Neural cell (in vitro differentiated cells): ENCODE measurements around the gene LST1. TPM values are rescaled to one million over a fixed set of nuclear protein-coding genes. Genes with fewer than 3 reads are reported as not detected.
"Not testable (repeated sequence)": the region's sequence is repeated elsewhere in the genome, so short reads cannot be mapped to it uniquely, and the experiment has no call there.

Experiments used
- H2AFZ ChIP-seq: fragments of 200-600, 300-800 bp; sonication (generic), shearing (Covaris generic); 2 replicates; pipeline ENCODE4 v1.6.0; 2014; ENCODE audit warnings: low read depth, mild to moderate bottlenecking, antibody characterized with exemption, low read length, moderate library complexity
- H3F3A ChIP-seq: fragments of 200-600 bp; shearing (Covaris generic); 2 replicates; pipeline ENCODE4 v1.6.1; 2016; ENCODE audit warnings: mild to moderate bottlenecking, moderate library complexity, mixed read lengths, antibody characterized with exemption, low read length; ENCODE audit not compliant: insufficient read depth, poor library complexity, severe bottlenecking
- H3K27ac ChIP-seq: fragments of 200-600, 300-800 bp; sonication (generic), shearing (Covaris generic); 2 replicates; pipeline ENCODE4 v1.5.1; 2014; ENCODE audit warnings: mild to moderate bottlenecking, low read length, moderate library complexity
- H3K27me3 ChIP-seq: fragments of 300-800, 200-600 bp; sonication (generic), shearing (Covaris generic); 2 replicates; pipeline ENCODE4 v1.6.0; 2014; ENCODE audit warnings: mild to moderate bottlenecking, low read depth, low read length, moderate library complexity; ENCODE audit not compliant: insufficient read depth
- H3K36me3 ChIP-seq: fragments of 300-800, 200-600 bp; sonication (generic), shearing (Covaris generic); 2 replicates; pipeline ENCODE4 v1.5.1; 2014; ENCODE audit warnings: mild to moderate bottlenecking, antibody characterized with exemption, low read length, moderate library complexity; ENCODE audit not compliant: insufficient read depth
- H3K4me2 ChIP-seq: fragments of 300-800, 200-600 bp; sonication (generic), shearing (Covaris generic); 2 replicates; pipeline ENCODE4 v1.6.0; 2014; ENCODE audit warnings: mild to moderate bottlenecking, low read length
- H3K4me3 ChIP-seq: fragments of 300-800, 200-600 bp; sonication (generic), shearing (Covaris generic); 2 replicates; pipeline ENCODE4 v1.5.1; 2014; ENCODE audit warnings: mild to moderate bottlenecking, low read length, moderate library complexity
- H3K79me2 ChIP-seq: fragments of 200-600 bp; shearing (Covaris generic); replicated peaks from 2 replicates; pipeline ENCODE4 v1.6.0; 2014; ENCODE audit warnings: mild to moderate bottlenecking, low read length, moderate library complexity; ENCODE audit not compliant: insufficient read depth
- H3K9ac ChIP-seq: fragments of 300-800, 200-600 bp; sonication (generic), shearing (Covaris generic); 2 replicates; pipeline ENCODE4 v1.6.1; 2016; ENCODE audit warnings: mild to moderate bottlenecking, low read length, mixed read lengths
- H3K9me2 ChIP-seq: fragments of 200-600 bp; shearing (Covaris generic); 2 replicates; pipeline ENCODE4 v1.6.1; 2016; ENCODE audit warnings: mild to moderate bottlenecking, low read length, mixed read lengths; ENCODE audit not compliant: insufficient read depth
- H3K9me3 ChIP-seq: fragments of 200-600, 300-800 bp; sonication (generic), shearing (Covaris generic); 2 replicates; pipeline ENCODE4 v1.6.1; 2016; ENCODE audit warnings: mild to moderate bottlenecking, mixed run types, low read length, moderate library complexity, mixed read lengths
- H4K20me1 ChIP-seq: fragments of 200-600 bp; shearing (Covaris generic); 2 replicates; pipeline ENCODE4 v1.6.1; 2016; ENCODE audit warnings: mild to moderate bottlenecking, mixed run types; ENCODE audit not compliant: insufficient read depth
- CTCF ChIP-seq: fragments of 450-650 bp; IDR thresholded peaks from 2 replicates; pipeline ENCODE4 v1.5.1; 2014; ENCODE audit warnings: antibody characterized with exemption, mild to moderate bottlenecking, moderate library complexity; ENCODE audit not compliant: poor library complexity, severe bottlenecking
- EP300 ChIP-seq: fragments of 450-650 bp; conservative IDR thresholded peaks from 2 replicates; pipeline ENCODE4 v1.6.1; 2014; ENCODE audit warnings: antibody characterized with exemption, mild to moderate bottlenecking, moderate library complexity; ENCODE audit not compliant: poor library complexity, severe bottlenecking
- EZH2 ChIP-seq: fragments of 200-600, 300-800 bp; shearing (Covaris generic), sonication (generic); IDR thresholded peaks from 2 replicates; pipeline ENCODE4 v1.6.1; 2014; ENCODE audit warnings: antibody characterized with exemption, low read length, borderline replicate concordance, mild to moderate bottlenecking; ENCODE audit not compliant: insufficient read depth, poor library complexity, severe bottlenecking
- MXI1 ChIP-seq: fragments of 450-650 bp; conservative IDR thresholded peaks from 2 replicates; pipeline ENCODE4 v1.6.1; 2014; ENCODE audit warnings: antibody characterized with exemption, mild to moderate bottlenecking; ENCODE audit not compliant: poor library complexity, severe bottlenecking
- POLR2AphosphoS5 ChIP-seq: IDR thresholded peaks from 2 replicates; pipeline ENCODE4 v1.6.1; 2012
- RAD21 ChIP-seq: fragments of 450-650 bp; conservative IDR thresholded peaks from 2 replicates; pipeline ENCODE4 v1.6.1; 2014; ENCODE audit warnings: antibody characterized with exemption, mild to moderate bottlenecking, moderate library complexity
- SMC3 ChIP-seq: fragments of 450-650 bp; conservative IDR thresholded peaks from 2 replicates; pipeline ENCODE4 v1.6.1; 2014; ENCODE audit warnings: antibody characterized with exemption, mild to moderate bottlenecking, moderate library complexity; ENCODE audit not compliant: poor library complexity
- TAF1 ChIP-seq: IDR thresholded peaks from 2 replicates; pipeline ENCODE4 v1.6.1; 2012; ENCODE audit warnings: low read depth
- polyA plus RNA-seq: library from polyadenylated mRNA; depleted of rRNA; stranded (reverse); fragments of >200 nt; gene quantifications from 2 replicates; pipeline ENCODE4 v1.2.3, GENCODE V29; 2014
- TF ChIP-seq, protein P1 (sequence below): IDR thresholded peaks from 2 replicates; pipeline ENCODE4 v1.6.1; 2012; ENCODE audit warnings: borderline replicate concordance

The LST1 gene
- polyA plus RNA-seq, 1 donor from 2014 or later, result not detected

- H3K9me2 ChIP-seq, result no peaks in the 10 kb centered on the region
- no peaks in the 10 kb centered on the region for H3K79me2 ChIP-seq
- no peak overlapping the region for H2AFZ ChIP-seq
- H3K36me3 ChIP-seq, result no peaks in the 10 kb centered on the region
- H3K4me2 ChIP-seq, result no peak overlapping the region
- TF ChIP-seq TAF1 (no peak), EZH2 (no peak), SMC3 (no peak), POLR2AphosphoS5 (no peak), CTCF (no peak), EP300 (no peak), RAD21 (no peak), MXI1 (no peak)
- TF ChIP-seq, protein P1, sequence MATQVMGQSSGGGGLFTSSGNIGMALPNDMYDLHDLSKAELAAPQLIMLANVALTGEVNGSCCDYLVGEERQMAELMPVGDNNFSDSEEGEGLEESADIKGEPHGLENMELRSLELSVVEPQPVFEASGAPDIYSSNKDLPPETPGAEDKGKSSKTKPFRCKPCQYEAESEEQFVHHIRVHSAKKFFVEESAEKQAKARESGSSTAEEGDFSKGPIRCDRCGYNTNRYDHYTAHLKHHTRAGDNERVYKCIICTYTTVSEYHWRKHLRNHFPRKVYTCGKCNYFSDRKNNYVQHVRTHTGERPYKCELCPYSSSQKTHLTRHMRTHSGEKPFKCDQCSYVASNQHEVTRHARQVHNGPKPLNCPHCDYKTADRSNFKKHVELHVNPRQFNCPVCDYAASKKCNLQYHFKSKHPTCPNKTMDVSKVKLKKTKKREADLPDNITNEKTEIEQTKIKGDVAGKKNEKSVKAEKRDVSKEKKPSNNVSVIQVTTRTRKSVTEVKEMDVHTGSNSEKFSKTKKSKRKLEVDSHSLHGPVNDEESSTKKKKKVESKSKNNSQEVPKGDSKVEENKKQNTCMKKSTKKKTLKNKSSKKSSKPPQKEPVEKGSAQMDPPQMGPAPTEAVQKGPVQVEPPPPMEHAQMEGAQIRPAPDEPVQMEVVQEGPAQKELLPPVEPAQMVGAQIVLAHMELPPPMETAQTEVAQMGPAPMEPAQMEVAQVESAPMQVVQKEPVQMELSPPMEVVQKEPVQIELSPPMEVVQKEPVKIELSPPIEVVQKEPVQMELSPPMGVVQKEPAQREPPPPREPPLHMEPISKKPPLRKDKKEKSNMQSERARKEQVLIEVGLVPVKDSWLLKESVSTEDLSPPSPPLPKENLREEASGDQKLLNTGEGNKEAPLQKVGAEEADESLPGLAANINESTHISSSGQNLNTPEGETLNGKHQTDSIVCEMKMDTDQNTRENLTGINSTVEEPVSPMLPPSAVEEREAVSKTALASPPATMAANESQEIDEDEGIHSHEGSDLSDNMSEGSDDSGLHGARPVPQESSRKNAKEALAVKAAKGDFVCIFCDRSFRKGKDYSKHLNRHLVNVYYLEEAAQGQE, result no peak
- H3F3A ChIP-seq, result no peaks in the 10 kb centered on the region
- H3K9me3 ChIP-seq, result no peaks in the 10 kb centered on the region
- no peaks in the 10 kb centered on the region for H3K27me3 ChIP-seq
- H3K9ac ChIP-seq, result no peak overlapping the region
- no peak overlapping the region for H3K27ac ChIP-seq
- H4K20me1 ChIP-seq, result no peaks in the 10 kb centered on the region
- no peak overlapping the region for H3K4me3 ChIP-seq
Observed at GRCh38 chr6:31588871-31589650, 3.0 kb downstream of the LST1 start.

DNA sequence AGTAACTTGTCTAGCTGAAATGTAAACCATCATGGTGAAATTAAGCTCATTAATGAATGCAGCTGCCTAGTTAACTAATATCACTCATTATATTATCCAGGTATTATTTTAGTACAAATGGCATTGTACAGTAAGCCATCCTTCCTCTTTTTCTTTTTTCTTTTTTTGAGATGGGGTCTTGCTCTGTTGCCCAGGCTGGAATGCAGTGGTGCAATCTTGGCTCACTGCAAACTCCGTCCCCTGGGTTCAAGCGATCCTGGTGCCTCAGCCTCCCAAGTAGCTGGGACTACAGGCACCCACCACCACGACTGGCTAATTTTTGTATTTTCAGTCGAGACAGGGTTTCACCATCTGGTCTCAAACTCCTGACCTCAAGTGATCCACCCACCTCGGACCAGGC, 4.6 kb downstream of the LST1 start:
- not testable (repeated sequence) for H3F3A ChIP-seq, H3K79me2 ChIP-seq, H3K9me2 ChIP-seq, H3K4me2 ChIP-seq, H2AFZ ChIP-seq, H3K27ac ChIP-seq, H3K36me3 ChIP-seq, H3K9ac ChIP-seq, H3K9me3 ChIP-seq, H3K27me3 ChIP-seq, H3K4me3 ChIP-seq, H4K20me1 ChIP-seq

DNA sequence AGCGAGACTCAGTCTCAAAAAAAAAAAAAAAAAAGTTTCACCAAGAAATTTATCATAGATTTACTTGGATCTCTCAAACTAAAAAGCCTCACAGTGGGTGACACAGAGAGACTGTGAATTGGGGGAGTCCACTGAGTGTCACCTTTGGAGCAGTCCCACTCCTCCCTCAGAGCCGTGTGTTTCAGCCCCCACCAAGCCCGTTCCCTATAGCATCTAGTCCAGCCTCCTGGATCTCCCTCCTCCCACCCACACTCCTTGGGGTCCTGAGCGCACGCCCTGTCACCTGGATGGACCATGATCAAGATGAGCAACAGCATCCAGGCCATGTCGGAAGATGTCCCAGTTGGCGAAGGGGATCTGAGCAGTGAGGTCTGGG, 6.3 kb downstream of the LST1 start:
- Histone ChIP-seq H3K9ac (no peak overlapping the region), H4K20me1 (no peaks in the 10 kb centered on the region), H3K36me3 (no peaks in the 10 kb centered on the region), H3K9me2 (no peaks in the 10 kb centered on the region), H3K27me3 (no peaks in the 10 kb centered on the region), H3K4me2 (no peak overlapping the region), H3K27ac (no peak overlapping the region), H3K4me3 (no peak overlapping the region), H2AFZ (no peak overlapping the region), H3K9me3 (no peaks in the 10 kb centered on the region), H3K79me2 (no peaks in the 10 kb centered on the region), H3F3A (no peaks in the 10 kb centered on the region)
- TF ChIP-seq, protein P1, result no peak
- TF ChIP-seq MXI1, result no peak
- TF ChIP-seq POLR2AphosphoS5, result no peak
- no peak for TF ChIP-seq EP300
- no peak for TF ChIP-seq TAF1
- TF ChIP-seq EZH2, result no peak
- no peak for TF ChIP-seq RAD21
- TF ChIP-seq SMC3, result no peak
- TF ChIP-seq CTCF, result no peak
